Measurements from ENCODE around the gene PPIF.

- TF ChIP-seq POLR2A (IDR thresholded peaks at IDR 0.05) = no peak
- no peak for TF ChIP-seq CTCF (IDR thresholded peaks at IDR 0.05)
These were observed 46.1 kb downstream of the PPIF start for GRCh38 chr10:79393221-79393923.

All from esophagus squamous epithelium (tissue), 4 donors.